Astrocyte of the cerebellum (primary cell): ENCODE results near the gene LAMB4.

Source experiments
- DNase-seq: peaks from one replicate; pipeline ENCODE4 v3.0.0-alpha.2; 2011; ENCODE audit warnings: low read depth
- H3K4me3 ChIP-seq: 2 replicates; pipeline ENCODE4 v1.5.1; 2011; ENCODE audit warnings: mild to moderate bottlenecking, low read depth, low read length, moderate library complexity
- CTCF ChIP-seq: IDR thresholded peaks from 2 replicates; pipeline ENCODE4 v1.5.1; 2012; ENCODE audit warnings: low read length, low read depth, moderate library complexity, mild to moderate bottlenecking; ENCODE audit errors: missing control alignments
- in situ Hi-C: cut with HindIII; loops from 2 replicates; pipeline ENCODE4 v1.10.0; 2017; ENCODE audit warnings: low sequenced_read_pairs

The LAMB4 gene

GRCh38 chr7:108137993-108138392, 7.8 kb upstream of the LAMB4 start:
- TF ChIP-seq CTCF, result no peak
- no peak for DNase-seq
- no peak overlapping the region for H3K4me3 ChIP-seq
- in situ Hi-C loops, result loop anchor here (5.0 kb wide), 1 partner anchor 46 kb away; no protein-coding TSS in a partner anchor

GRCh38 chr7:108137040-108137439, 6.9 kb upstream of the LAMB4 start:
- no peak overlapping the region for H3K4me3 ChIP-seq
- DNase-seq, result no peak
- in situ Hi-C loops, result loop anchor here (5.0 kb wide), 1 partner anchor 45 kb away; no protein-coding TSS in a partner anchor
- TF ChIP-seq CTCF, result no peak

- no peak for TF ChIP-seq CTCF
- no peak overlapping the region for H3K4me3 ChIP-seq
- DNase-seq, result no peak
- in situ Hi-C loops, result loop anchor here (5.0 kb wide), 1 partner anchor 44 kb away; no protein-coding TSS in a partner anchor
Measured at GRCh38 chr7:108136191-108136688, 6.1 kb upstream of the LAMB4 start.

GRCh38 chr7:108135446-108136190, 5.5 kb upstream of the LAMB4 start:
- in situ Hi-C loops, result loop anchor here (5.0 kb wide), 1 partner anchor 43 kb away; no protein-coding TSS in a partner anchor
- H3K4me3 ChIP-seq, result no peak overlapping the region
- DNase-seq, result no peak
- TF ChIP-seq CTCF, result no peak

- TF ChIP-seq CTCF, result no peak
- in situ Hi-C loops, result no loop called here
- H3K4me3 ChIP-seq, result no peak overlapping the region
- no peak for DNase-seq
Measured at GRCh38 chr7:108134486-108134885, 4.3 kb upstream of the LAMB4 start.

- TF ChIP-seq CTCF, result no peak
- no peak overlapping the region for H3K4me3 ChIP-seq
- in situ Hi-C loops, result no loop called here
- peak; percentile 12 for DNase-seq
Measured at GRCh38 chr7:108132551-108133265, 2.5 kb upstream of the LAMB4 start.
